Adrenal gland (tissue), 5 donors: ENCODE results near the gene WSCD2.

Experiments used
- POLR2A ChIP-seq, 2 donors: fragments of 450-650 bp; IDR thresholded peaks; one replicate each; pipeline ENCODE4 v1.6.1; 2017; ENCODE audit warnings: antibody characterized with exemption in 2 of 2, mild to moderate bottlenecking in 2 of 2, moderate library complexity in 1 of 2
- TF ChIP-seq, protein P1 (sequence below), 6 experiments: fragments of 450-650 bp in 4 of 6; fragments of 200-600 bp in 2 of 6; sonication (generic) in 1 of 6; IDR thresholded peaks; 1 replicate in 5 of 6; 2 replicates in 1 of 6; pipeline versions ENCODE4 v1.5.1 to v1.8.0; 2016 to 2021; ENCODE audit warnings: antibody characterized with exemption in 6 of 6, mild to moderate bottlenecking in 2 of 6, moderate library complexity in 1 of 6
- donor health status: DM: no; HTN: no; CAD: no.

DNA sequence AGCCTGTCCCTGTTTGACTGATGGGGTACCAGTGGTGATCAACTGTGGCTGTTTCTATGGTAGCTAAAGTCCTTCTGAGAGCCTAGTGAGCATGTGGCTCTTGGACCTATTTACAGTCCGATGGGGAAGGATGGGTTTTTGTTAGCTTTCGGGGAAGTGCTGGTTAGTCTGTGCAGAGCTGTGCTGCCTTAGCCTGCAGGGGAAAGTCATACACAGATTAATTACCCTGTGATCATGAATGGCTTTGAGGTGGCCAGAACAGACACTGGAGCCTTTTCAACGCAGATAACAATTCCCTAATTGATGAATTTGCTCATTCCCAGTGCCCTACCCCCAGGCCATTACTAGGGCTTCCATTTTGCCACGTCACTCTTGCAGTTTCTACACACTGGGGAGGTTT lies 99.7 kb downstream of the WSCD2 start:
- TF ChIP-seq, protein P1, sequence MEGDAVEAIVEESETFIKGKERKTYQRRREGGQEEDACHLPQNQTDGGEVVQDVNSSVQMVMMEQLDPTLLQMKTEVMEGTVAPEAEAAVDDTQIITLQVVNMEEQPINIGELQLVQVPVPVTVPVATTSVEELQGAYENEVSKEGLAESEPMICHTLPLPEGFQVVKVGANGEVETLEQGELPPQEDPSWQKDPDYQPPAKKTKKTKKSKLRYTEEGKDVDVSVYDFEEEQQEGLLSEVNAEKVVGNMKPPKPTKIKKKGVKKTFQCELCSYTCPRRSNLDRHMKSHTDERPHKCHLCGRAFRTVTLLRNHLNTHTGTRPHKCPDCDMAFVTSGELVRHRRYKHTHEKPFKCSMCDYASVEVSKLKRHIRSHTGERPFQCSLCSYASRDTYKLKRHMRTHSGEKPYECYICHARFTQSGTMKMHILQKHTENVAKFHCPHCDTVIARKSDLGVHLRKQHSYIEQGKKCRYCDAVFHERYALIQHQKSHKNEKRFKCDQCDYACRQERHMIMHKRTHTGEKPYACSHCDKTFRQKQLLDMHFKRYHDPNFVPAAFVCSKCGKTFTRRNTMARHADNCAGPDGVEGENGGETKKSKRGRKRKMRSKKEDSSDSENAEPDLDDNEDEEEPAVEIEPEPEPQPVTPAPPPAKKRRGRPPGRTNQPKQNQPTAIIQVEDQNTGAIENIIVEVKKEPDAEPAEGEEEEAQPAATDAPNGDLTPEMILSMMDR (IDR thresholded peaks at IDR 0.05): no peak
- TF ChIP-seq POLR2A (IDR thresholded peaks at IDR 0.05): no peak
